Measurements from ENCODE around the gene AACS. TPM values are rescaled to one million over a fixed set of nuclear protein-coding genes. Genes with fewer than 3 reads are reported as not detected.

AACS gene
- total and polyA plus RNA-seq, 8 donors = 15.0 to 56.5 (median 25.1) TPM

GRCh38 chr12:125132698-125133400 is 67.6 kb downstream of the AACS start:
- TF ChIP-seq CTCF (IDR thresholded peaks at IDR 0.05) (no peak), POLR2A (IDR thresholded peaks at IDR 0.05) (no peak), POLR2AphosphoS5 (IDR thresholded peaks at IDR 0.05) (no peak), EP300 (IDR thresholded peaks at IDR 0.05) (no peak)
- DNase-seq = no peak
- Histone ChIP-seq H3K36me3 (peaks cover 0 to 98% (median 95%) of the 10 kb centered on the region in 4 donors), H3K27ac (no peak overlapping the region), H3K4me1 (no peaks in the 10 kb centered on the region), H3K27me3 (no peaks in the 10 kb centered on the region), H3K4me3 (no peak overlapping the region), H3K9me3 (no peaks in the 10 kb centered on the region)
- 87 to 95% (median 92%) methylated on average over 16 of the region's 16 CpGs for WGBS, 5 donors
- intact Hi-C loops (cut with DNase I; ENCODE audit: low total_unique reads) = no loop called here

GRCh38 chr12:125133616-125134015 is 68.4 kb downstream of the AACS start:
- Histone ChIP-seq H3K27ac (no peak overlapping the region), H3K4me3 (no peak overlapping the region), H3K4me1 (no peaks in the 10 kb centered on the region), H3K9me3 (no peaks in the 10 kb centered on the region), H3K36me3 (peaks cover 0 to 97% (median 91%) of the 10 kb centered on the region in 4 donors), H3K27me3 (no peaks in the 10 kb centered on the region)
- DNase-seq = no peak
- TF ChIP-seq POLR2A (IDR thresholded peaks at IDR 0.05) (no peak), CTCF (IDR thresholded peaks at IDR 0.05) (no peak), POLR2AphosphoS5 (IDR thresholded peaks at IDR 0.05) (no peak), EP300 (IDR thresholded peaks at IDR 0.05) (no peak)
- 94 to 98% (median 96%) methylated on average over 10 to 12 of the region's 12 CpGs for WGBS, 5 donors
- intact Hi-C loops (cut with DNase I; ENCODE audit: low total_unique reads) = no loop called here

- 91 to 95% (median 93%) methylated on average over 13 to 14 of the region's 14 CpGs for WGBS, 5 donors
Observed at GRCh38 chr12:125134576-125134975, 69.3 kb downstream of the AACS start.

GRCh38 chr12:125135906-125136305 is 70.7 kb downstream of the AACS start:
- H3K36me3 ChIP-seq = peaks cover 0 to 78% (median 70%) of the 10 kb centered on the region in 4 donors
- WGBS, 5 donors = 93 to 100% (median 96%) methylated on average over 7 to 8 of the region's 8 CpGs

More at GRCh38 chr12:125134576-125134975, 69.3 kb downstream of the AACS start:
- no peaks in the 10 kb centered on the region for H3K9me3 ChIP-seq
- no peak for DNase-seq
- no peak overlapping the region for H3K27ac ChIP-seq
- no peaks in the 10 kb centered on the region for H3K27me3 ChIP-seq
- TF ChIP-seq POLR2A (IDR thresholded peaks at IDR 0.05) (no peak), CTCF (IDR thresholded peaks at IDR 0.05) (no peak), EP300 (IDR thresholded peaks at IDR 0.05) (no peak), POLR2AphosphoS5 (IDR thresholded peaks at IDR 0.05) (no peak)
- intact Hi-C loops (cut with DNase I; ENCODE audit: low total_unique reads) = no loop called here
- H3K36me3 ChIP-seq = peaks cover 0 to 87% (median 82%) of the 10 kb centered on the region in 4 donors
- H3K4me1 ChIP-seq = no peaks in the 10 kb centered on the region
- H3K4me3 ChIP-seq = no peak overlapping the region

More at GRCh38 chr12:125135906-125136305, 70.7 kb downstream of the AACS start:
- no peaks in the 10 kb centered on the region for H3K27me3 ChIP-seq
- H3K4me3 ChIP-seq = no peak overlapping the region
- H3K9me3 ChIP-seq = no peaks in the 10 kb centered on the region
- intact Hi-C loops (cut with DNase I; ENCODE audit: low total_unique reads) = no loop called here
- no peaks in the 10 kb centered on the region for H3K4me1 ChIP-seq
- no peak overlapping the region for H3K27ac ChIP-seq
- TF ChIP-seq CTCF (IDR thresholded peaks at IDR 0.05) (no peak), POLR2AphosphoS5 (IDR thresholded peaks at IDR 0.05) (no peak), POLR2A (IDR thresholded peaks at IDR 0.05) (no peak), EP300 (IDR thresholded peaks at IDR 0.05) (no peak)
- no peak for DNase-seq
